Measurements from ENCODE around the gene AKAP4.

GRCh38 chrX:50147972-50148371 lies 52.8 kb downstream of the AKAP4 start:
- TF ChIP-seq SUZ12 (IDR thresholded peaks at IDR 0.05; ENCODE audit: extremely low read depth, insufficient read depth, insufficient read length) (no peak), ZNF274 (IDR thresholded peaks at IDR 0.05; ENCODE audit: low read depth, low read length) (no peak), YY1 (IDR thresholded peaks at IDR 0.05; ENCODE audit: insufficient read depth, insufficient read length) (no peak)

All from NT2/D1 (cell line).